IMR-90 (cell line): ENCODE measurements around the gene ZFAND6. TPM values are rescaled to one million over a fixed set of nuclear protein-coding genes. Genes with fewer than 3 reads are reported as not detected.

Experiments used
- ATAC-seq: fragments of 200-7000 bp; cut with Tn5 transposase; 2 replicates; pipeline ENCODE4 v1.9.1; 2020; ENCODE audit warnings: low read depth, mild to moderate bottlenecking, moderate library complexity
- BruUV-seq: library from RNA; stranded (reverse); fragments of 400-500 nt; replicated peaks from 2 replicates; lab custom pipeline; 2021; lab: Mats Ljungman, UMichigan
- CTCF ChIA-PET: fragments of 300-600 bp; formaldehyde crosslinking; extraction: SDS; loops from one replicate; lab custom pipeline; 2021; ENCODE audit warnings: antibody characterized with exemption; lab: Yijun Ruan, JAX
- POLR2A ChIA-PET: fragments of 300-600 bp; sonication (Branson Sonifier 250); formaldehyde crosslinking; loops from one replicate; lab custom pipeline; 2022; ENCODE audit warnings: antibody characterized with exemption; ENCODE audit not compliant: unreplicated experiment; lab: Charles Lee
- DNase-seq: peaks from one replicate; pipeline ENCODE4 v3.0.0; 2013
- H2AFZ ChIP-seq: replicated peaks from 2 replicates; pipeline ENCODE3; 2013; ENCODE audit warnings: low read length, mild to moderate bottlenecking; ENCODE audit not compliant: poor library complexity
- H2AK5ac ChIP-seq: 2 replicates; pipeline ENCODE4 v1.6.1; 2013; ENCODE audit warnings: low read depth, low read length, inconsistent platforms
- H2AK9ac ChIP-seq: replicated peaks from 2 replicates; pipeline ENCODE3; 2013; ENCODE audit warnings: mild to moderate bottlenecking, low read depth, low read length, moderate library complexity; ENCODE audit not compliant: poor library complexity
- H2BK120ac ChIP-seq: 2 replicates; pipeline ENCODE4 v1.6.1; 2013; ENCODE audit warnings: low read depth, low read length, inconsistent platforms
- H2BK15ac ChIP-seq: 3 replicates; pipeline ENCODE4 v1.6.1; 2013; ENCODE audit warnings: low read depth, low read length, inconsistent platforms
- H2BK20ac ChIP-seq: 2 replicates; pipeline ENCODE4 v1.6.1; 2013; ENCODE audit warnings: low read depth, mild to moderate bottlenecking, inconsistent platforms, low read length, moderate library complexity
- H2BK5ac ChIP-seq: 2 replicates; pipeline ENCODE4 v1.6.1; 2013; ENCODE audit warnings: mild to moderate bottlenecking, low read depth, low read length, inconsistent platforms; ENCODE audit not compliant: poor library complexity, severe bottlenecking
- H3K14ac ChIP-seq: replicated peaks from 2 replicates; pipeline ENCODE4 v1.6.1; 2013; ENCODE audit warnings: low read depth, low read length, inconsistent platforms
- H3K18ac ChIP-seq: 2 replicates; pipeline ENCODE4 v1.6.1; 2013; ENCODE audit warnings: low read depth, low read length, control low read depth
- H3K23ac ChIP-seq: 2 replicates; pipeline ENCODE4 v1.6.1; 2013; ENCODE audit warnings: low read depth, low read length, inconsistent platforms
- H3K27ac ChIP-seq: 2 replicates; pipeline ENCODE4 v1.5.1; 2013; ENCODE audit warnings: mild to moderate bottlenecking, control low read depth, low read length; ENCODE audit not compliant: insufficient read depth
- H3K27me3 ChIP-seq: 2 replicates; pipeline ENCODE4 v1.6.1; 2013; ENCODE audit warnings: low read length; ENCODE audit not compliant: control insufficient read depth, insufficient read depth
- H3K36me3 ChIP-seq: 2 replicates; pipeline ENCODE4 v1.6.1; 2013; ENCODE audit warnings: low read length, mixed read lengths; ENCODE audit not compliant: control insufficient read depth, insufficient read depth
- H3K4ac ChIP-seq: 2 replicates; pipeline ENCODE4 v1.6.1; 2013; ENCODE audit warnings: low read depth, low read length, inconsistent platforms
- H3K4me1 ChIP-seq: 2 replicates; pipeline ENCODE4 v1.6.1; 2013; ENCODE audit warnings: low read length, mixed read lengths; ENCODE audit not compliant: control insufficient read depth, insufficient read depth
- H3K4me2 ChIP-seq: 2 replicates; pipeline ENCODE4 v1.6.1; 2013; ENCODE audit warnings: low read depth, mild to moderate bottlenecking, control low read depth, low read length, moderate library complexity
- H3K4me3 ChIP-seq: 2 replicates; pipeline ENCODE4 v1.5.1; 2013; ENCODE audit warnings: low read depth, mild to moderate bottlenecking, control low read depth, low read length, moderate library complexity; ENCODE audit not compliant: insufficient read depth
- H3K56ac ChIP-seq: 2 replicates; pipeline ENCODE4 v1.6.1; 2013; ENCODE audit warnings: low read length, inconsistent platforms; ENCODE audit not compliant: insufficient read depth; ENCODE audit errors: extremely low read depth
- H3K79me1 ChIP-seq, 2 experiments: 2 replicates each; pipeline ENCODE4 v1.6.1; 2013; ENCODE audit warnings: low read length in 2 of 2, inconsistent platforms in 1 of 2, low read depth in 1 of 2
- H3K9ac ChIP-seq: 2 replicates; pipeline ENCODE4 v1.6.1; 2013; ENCODE audit warnings: low read depth, low read length, control low read depth
- H3K9me1 ChIP-seq: 2 replicates; pipeline ENCODE4 v1.6.1; 2013; ENCODE audit warnings: low read length, inconsistent platforms; ENCODE audit not compliant: insufficient read depth
- H3K9me3 ChIP-seq: 2 replicates; pipeline ENCODE4 v1.6.1; 2013; ENCODE audit warnings: low read length; ENCODE audit not compliant: control insufficient read depth, insufficient read depth
- H4K20me1 ChIP-seq: 2 replicates; pipeline ENCODE4 v1.6.1; 2013; ENCODE audit warnings: low read length, inconsistent platforms; ENCODE audit not compliant: insufficient read depth
- H4K5ac ChIP-seq: 2 replicates; pipeline ENCODE4 v1.6.1; 2013; ENCODE audit warnings: mild to moderate bottlenecking, low read depth, low read length, control low read depth
- H4K8ac ChIP-seq, 2 experiments: 2 replicates each; pipeline ENCODE4 v1.6.1; 2013; ENCODE audit warnings: low read depth in 2 of 2, low read length in 2 of 2, control low read depth in 1 of 2, inconsistent platforms in 1 of 2
- H4K91ac ChIP-seq: 2 replicates; pipeline ENCODE4 v1.6.1; 2013; ENCODE audit warnings: low read depth, low read length, inconsistent platforms; ENCODE audit not compliant: insufficient read depth
- CHD1 ChIP-seq: IDR thresholded peaks from 2 replicates; pipeline ENCODE4 v1.6.1; 2012; ENCODE audit warnings: low read depth, low read length, improper control_type of control experiment
- WGBS, 2 experiments: methylation state at CpG; one replicate each; pipeline versions ENCODE4 v1.1.5 to v1.1.7; 2013; ENCODE audit warnings: missing lambda C conversion rate in 2 of 2; ENCODE audit not compliant: insufficient read length in 1 of 2; ENCODE audit errors: extremely low coverage in 2 of 2; 5-methylcytosine and 5-hydroxymethylcytosine counted together
- dilution Hi-C: fragments of 300-500 bp; cut with HindIII; formaldehyde crosslinking; loops from one replicate; pipeline ENCODE4 v1.14.3; 2018; ENCODE audit warnings: low sequenced_read_pairs; ENCODE audit not compliant: unreplicated experiment
- in situ Hi-C: fragments of 300-500 bp; cut with MboI; formaldehyde crosslinking; loops from 3 replicates; pipeline ENCODE4 v1.14.3; 2019; ENCODE audit warnings: low sequenced_read_pairs, inconsistent platforms, mixed read lengths
- intact Hi-C: fragments of 100-400 bp; cut with micrococcal nuclease; formaldehyde crosslinking; loops from 2 replicates; pipeline ENCODE4 v1.10.0; 2022
- polyA plus RNA-seq, 3 experiments: library from polyadenylated mRNA; depleted of rRNA; stranded (reverse); fragments of >200 nt; gene quantifications; 2 replicates each; pipeline ENCODE4 v1.2.3, GENCODE V29; 2012; ENCODE audit warnings: low replicate concordance in 1 of 3
- total RNA-seq: library from RNA; depleted of rRNA; stranded (reverse); fragments of >200 nt; gene quantifications from 2 replicates; pipeline ENCODE4 v1.2.3, GENCODE V29; 2012

Gene ZFAND6
- total and polyA plus RNA-seq, 2 of the 4 experiments (the other 2 are of a cell fraction) = 77.5 to 96.4 TPM

DNA sequence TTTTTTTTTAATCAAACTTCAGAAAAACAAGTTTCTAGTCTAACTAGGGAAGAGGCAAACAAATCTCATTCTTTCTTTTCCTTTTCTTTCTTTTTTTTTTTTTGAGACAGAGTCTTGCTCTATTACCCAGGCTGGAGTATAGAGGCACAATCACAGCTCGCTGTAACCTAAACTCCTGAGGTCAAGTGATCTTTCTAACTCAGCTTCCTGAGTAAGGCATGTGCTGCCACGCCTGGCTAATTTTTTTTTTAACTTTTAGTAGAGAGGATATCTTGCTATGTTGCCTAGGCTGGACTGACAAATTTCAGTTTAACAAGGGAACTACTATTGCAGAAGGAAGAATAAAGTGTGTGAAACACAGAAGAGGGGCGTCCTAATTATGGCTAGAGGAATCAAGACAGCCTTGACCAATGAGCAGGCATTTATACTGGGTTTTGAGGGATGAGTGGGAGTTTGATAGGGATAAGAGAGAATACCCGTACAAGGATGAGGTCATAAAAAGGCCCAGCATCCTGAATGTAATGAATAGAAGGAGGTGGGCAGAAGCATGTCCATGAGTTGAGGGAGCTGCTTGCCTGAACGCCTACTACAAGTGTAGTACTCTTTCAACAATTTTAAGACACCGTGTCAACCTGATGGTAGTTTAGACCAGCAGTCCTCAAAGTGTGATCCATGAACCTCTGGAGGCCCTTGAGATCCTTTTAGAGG lies 6.7 kb upstream of the ZFAND6 start:
- H2AFZ ChIP-seq = no peak overlapping the region
- BruUV-seq = no TSS peak
- no peaks in the 10 kb centered on the region for H3K9me3 ChIP-seq
- H4K91ac ChIP-seq = no peak overlapping the region
- ATAC-seq = no peak
- no peak overlapping the region for H2BK15ac ChIP-seq
- dilution Hi-C loops (no loop called here), intact Hi-C loops (no loop called here), in situ Hi-C loops (no loop called here)
- WGBS, 2 experiments = 100% methylated on average over 1 of the region's 6 CpGs; no CpG with 5 or more reads in 1 of the 2 experiments
- H3K4me1 ChIP-seq = no peaks in the 10 kb centered on the region
- no peak overlapping the region for H3K23ac ChIP-seq
- no peak overlapping the region for H3K4me3 ChIP-seq
- TF ChIP-seq CHD1 = no peak
- CTCF ChIA-PET = no interaction called here
- H3K4me2 ChIP-seq = no peak overlapping the region
- no peak overlapping the region for H3K27ac ChIP-seq
- H3K9ac ChIP-seq = no peak overlapping the region
- peaks cover 2% of the 10 kb centered on the region for H3K27me3 ChIP-seq
- H2AK5ac ChIP-seq = no peak overlapping the region
- H4K8ac ChIP-seq = no peak overlapping the region
- H3K14ac ChIP-seq = no peak overlapping the region
- no peaks in the 10 kb centered on the region for H3K79me1 ChIP-seq
- no peaks in the 10 kb centered on the region for H3K9me1 ChIP-seq
- H3K56ac ChIP-seq = no peak overlapping the region
- no peak overlapping the region for H3K18ac ChIP-seq
- no peak overlapping the region for H2BK120ac ChIP-seq
- H4K20me1 ChIP-seq = no peaks in the 10 kb centered on the region
- no peak for DNase-seq
- no peak overlapping the region for H2BK5ac ChIP-seq
- H2AK9ac ChIP-seq = no peak overlapping the region
- no peak overlapping the region for H3K4ac ChIP-seq
- no peak overlapping the region for H4K5ac ChIP-seq
- H3K36me3 ChIP-seq = no peaks in the 10 kb centered on the region
- no peak overlapping the region for H2BK20ac ChIP-seq
- POLR2A ChIA-PET = no interaction called here
